Measurements from ENCODE around the gene ZSWIM1.
"Not testable (repeated sequence)": the region's sequence is repeated elsewhere in the genome, so short reads cannot be mapped to it uniquely, and the experiment has no call there.

The ZSWIM1 gene

GRCh38 chr20:45909817-45910669 is 29.0 kb downstream of the ZSWIM1 start:
- no peak for DNase-seq

GRCh38 chr20:45910670-45911485 is 29.9 kb downstream of the ZSWIM1 start:
- peak; percentile 94 for DNase-seq

- DNase-seq: peak; percentile 26
These were observed 30.7 kb downstream of the ZSWIM1 start, which contains the start of gene PLTP for GRCh38 chr20:45911486-45912343. Gene PLTP, minus strand, starts transcription at chr20:45912155. Its CDS starts 703 bp downstream, at chr20:45911452.

- DNase-seq: no peak
These were observed 31.3 kb downstream of the ZSWIM1 start for GRCh38 chr20:45912344-45912682.

GRCh38 chr20:45913116-45913515 is 32.1 kb downstream of the ZSWIM1 start:
- DNase-seq: no peak

GRCh38 chr20:45917790-45918141 is 36.7 kb downstream of the ZSWIM1 start:
- DNase-seq: no peak

- no peak for DNase-seq
These were observed 37.2 kb downstream of the ZSWIM1 start for GRCh38 chr20:45918182-45918737.

GRCh38 chr20:45918779-45919537 is 37.9 kb downstream of the ZSWIM1 start:
- DNase-seq: no peak

GRCh38 chr20:45919542-45920399 is 38.7 kb downstream of the ZSWIM1 start:
- DNase-seq: no peak

- no peak for DNase-seq
These were observed 39.7 kb downstream of the ZSWIM1 start for GRCh38 chr20:45920462-45921336.

- no peak for DNase-seq
These were observed 40.5 kb downstream of the ZSWIM1 start for GRCh38 chr20:45921337-45922189.

- DNase-seq: no peak
These were observed 43.6 kb downstream of the ZSWIM1 start for GRCh38 chr20:45924391-45925261.

- no peak for DNase-seq
These were observed 44.9 kb downstream of the ZSWIM1 start for GRCh38 chr20:45925821-45926506.

- DNase-seq: no peak
These were observed 45.7 kb downstream of the ZSWIM1 start for GRCh38 chr20:45926731-45927070.

- no peak for DNase-seq
These were observed 46.2 kb downstream of the ZSWIM1 start for GRCh38 chr20:45927071-45927878.

- not testable (repeated sequence) for DNase-seq
These were observed 50.7 kb downstream of the ZSWIM1 start for GRCh38 chr20:45931680-45932079.

Data from activated naive CD4-positive, alpha-beta T cell treated with Interleukin-2 at 50 U/mL for 16 hours (primary cell).